Measurements from ENCODE around the gene FMO5. TPM values are rescaled to one million over a fixed set of nuclear protein-coding genes. Genes with fewer than 3 reads are reported as not detected.

FMO5 gene
- total and polyA plus RNA-seq, 2 of the 13 experiments (the other 11 are each of a cell fraction or from before 2014, with no cell fraction given), result 48.2 to 149 TPM

GRCh38 chr1:147172168-147173016 is 52.7 kb downstream of the FMO5 start, which contains the start of gene PRKAB2 (continued):
- TF ChIP-seq ZNF318 (CRISPR knock-in tag; IDR thresholded peaks at IDR 0.05) (0 out of 2 replicates have a peak, but pooled peaks have one; percentile 16), ZNF513 (CRISPR knock-in tag; conservative IDR thresholded peaks at IDR 0.05) (no peak), SAFB2 (CRISPR knock-in tag; IDR thresholded peaks at IDR 0.05; ENCODE audit: borderline replicate concordance, low read depth) (peak; percentile 37; the same call in 1 of the 2 replicates), KDM6A (CRISPR knock-in tag; IDR thresholded peaks at IDR 0.05; ENCODE audit: low read depth) (no peak), SRF (IDR thresholded peaks at IDR 0.05; ENCODE audit: low read depth, low read length) (peak; percentile 84), TARDBP (CRISPR knock-in tag; IDR thresholded peaks at IDR 0.05) (peak; percentile 43; the same call in 1 of the 2 replicates), TFDP2 (CRISPR knock-in tag; IDR thresholded peaks at IDR 0.05) (peak; percentile 50; the same call in 1 of the 2 replicates), RBM22 (optimal IDR thresholded peaks at IDR 0.05; ENCODE audit: low read length) (no peak), ZNF331 (CRISPR knock-in tag; IDR thresholded peaks at IDR 0.05) (peak; percentile 73; the same call in 1 of the 2 replicates), ZBTB7A (CRISPR knock-in tag; IDR thresholded peaks at IDR 0.05) (peak; percentile 74), NRL (CRISPR knock-in tag; IDR thresholded peaks at IDR 0.05; ENCODE audit: borderline replicate concordance) (0 out of 2 replicates have a peak, but pooled peaks have one; percentile 29), PCBP2 (optimal IDR thresholded peaks at IDR 0.05; ENCODE audit: low read depth, low read length, poor library complexity, severe bottlenecking) (no peak), SKI (IDR thresholded peaks at IDR 0.05; ENCODE audit: partially characterized antibody) (peak; percentile 100), ZSCAN20 (CRISPR knock-in tag; IDR thresholded peaks at IDR 0.05; ENCODE audit: borderline replicate concordance) (peak; percentile 38; the same call in 1 of the 2 replicates)
- TF ChIP-seq, protein P1, sequence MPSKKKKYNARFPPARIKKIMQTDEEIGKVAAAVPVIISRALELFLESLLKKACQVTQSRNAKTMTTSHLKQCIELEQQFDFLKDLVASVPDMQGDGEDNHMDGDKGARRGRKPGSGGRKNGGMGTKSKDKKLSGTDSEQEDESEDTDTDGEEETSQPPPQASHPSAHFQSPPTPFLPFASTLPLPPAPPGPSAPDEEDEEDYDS (CRISPR knock-in tag; IDR thresholded peaks at IDR 0.05), result no peak; the same call in none of the 2 replicates

Measured in HepG2 (cell line).